Neural cell (in vitro differentiated cells): ENCODE data around the gene TTC39B. TPM values are rescaled to one million over a fixed set of nuclear protein-coding genes. Genes with fewer than 3 reads are reported as not detected.

Experiments
- H2AFZ ChIP-seq: fragments of 200-600, 300-800 bp; sonication (generic), shearing (Covaris generic); 2 replicates; pipeline ENCODE4 v1.6.0; 2014; ENCODE audit warnings: low read depth, mild to moderate bottlenecking, antibody characterized with exemption, low read length, moderate library complexity
- H3F3A ChIP-seq: fragments of 200-600 bp; shearing (Covaris generic); 2 replicates; pipeline ENCODE4 v1.6.1; 2016; ENCODE audit warnings: mild to moderate bottlenecking, moderate library complexity, mixed read lengths, antibody characterized with exemption, low read length; ENCODE audit not compliant: insufficient read depth, poor library complexity, severe bottlenecking
- H3K27ac ChIP-seq: fragments of 200-600, 300-800 bp; sonication (generic), shearing (Covaris generic); 2 replicates; pipeline ENCODE4 v1.5.1; 2014; ENCODE audit warnings: mild to moderate bottlenecking, low read length, moderate library complexity
- H3K27me3 ChIP-seq: fragments of 300-800, 200-600 bp; sonication (generic), shearing (Covaris generic); 2 replicates; pipeline ENCODE4 v1.6.0; 2014; ENCODE audit warnings: mild to moderate bottlenecking, low read depth, low read length, moderate library complexity; ENCODE audit not compliant: insufficient read depth
- H3K36me3 ChIP-seq: fragments of 300-800, 200-600 bp; sonication (generic), shearing (Covaris generic); 2 replicates; pipeline ENCODE4 v1.5.1; 2014; ENCODE audit warnings: mild to moderate bottlenecking, antibody characterized with exemption, low read length, moderate library complexity; ENCODE audit not compliant: insufficient read depth
- H3K4me2 ChIP-seq: fragments of 300-800, 200-600 bp; sonication (generic), shearing (Covaris generic); 2 replicates; pipeline ENCODE4 v1.6.0; 2014; ENCODE audit warnings: mild to moderate bottlenecking, low read length
- H3K4me3 ChIP-seq: fragments of 300-800, 200-600 bp; sonication (generic), shearing (Covaris generic); 2 replicates; pipeline ENCODE4 v1.5.1; 2014; ENCODE audit warnings: mild to moderate bottlenecking, low read length, moderate library complexity
- H3K79me2 ChIP-seq: fragments of 200-600 bp; shearing (Covaris generic); replicated peaks from 2 replicates; pipeline ENCODE4 v1.6.0; 2014; ENCODE audit warnings: mild to moderate bottlenecking, low read length, moderate library complexity; ENCODE audit not compliant: insufficient read depth
- H3K9ac ChIP-seq: fragments of 300-800, 200-600 bp; sonication (generic), shearing (Covaris generic); 2 replicates; pipeline ENCODE4 v1.6.1; 2016; ENCODE audit warnings: mild to moderate bottlenecking, low read length, mixed read lengths
- H3K9me2 ChIP-seq: fragments of 200-600 bp; shearing (Covaris generic); 2 replicates; pipeline ENCODE4 v1.6.1; 2016; ENCODE audit warnings: mild to moderate bottlenecking, low read length, mixed read lengths; ENCODE audit not compliant: insufficient read depth
- H3K9me3 ChIP-seq: fragments of 200-600, 300-800 bp; sonication (generic), shearing (Covaris generic); 2 replicates; pipeline ENCODE4 v1.6.1; 2016; ENCODE audit warnings: mild to moderate bottlenecking, mixed run types, low read length, moderate library complexity, mixed read lengths
- H4K20me1 ChIP-seq: fragments of 200-600 bp; shearing (Covaris generic); 2 replicates; pipeline ENCODE4 v1.6.1; 2016; ENCODE audit warnings: mild to moderate bottlenecking, mixed run types; ENCODE audit not compliant: insufficient read depth
- CTCF ChIP-seq: fragments of 450-650 bp; IDR thresholded peaks from 2 replicates; pipeline ENCODE4 v1.5.1; 2014; ENCODE audit warnings: antibody characterized with exemption, mild to moderate bottlenecking, moderate library complexity; ENCODE audit not compliant: poor library complexity, severe bottlenecking
- EP300 ChIP-seq: fragments of 450-650 bp; conservative IDR thresholded peaks from 2 replicates; pipeline ENCODE4 v1.6.1; 2014; ENCODE audit warnings: antibody characterized with exemption, mild to moderate bottlenecking, moderate library complexity; ENCODE audit not compliant: poor library complexity, severe bottlenecking
- EZH2 ChIP-seq: fragments of 200-600, 300-800 bp; shearing (Covaris generic), sonication (generic); IDR thresholded peaks from 2 replicates; pipeline ENCODE4 v1.6.1; 2014; ENCODE audit warnings: antibody characterized with exemption, low read length, borderline replicate concordance, mild to moderate bottlenecking; ENCODE audit not compliant: insufficient read depth, poor library complexity, severe bottlenecking
- MXI1 ChIP-seq: fragments of 450-650 bp; conservative IDR thresholded peaks from 2 replicates; pipeline ENCODE4 v1.6.1; 2014; ENCODE audit warnings: antibody characterized with exemption, mild to moderate bottlenecking; ENCODE audit not compliant: poor library complexity, severe bottlenecking
- POLR2AphosphoS5 ChIP-seq: IDR thresholded peaks from 2 replicates; pipeline ENCODE4 v1.6.1; 2012
- RAD21 ChIP-seq: fragments of 450-650 bp; conservative IDR thresholded peaks from 2 replicates; pipeline ENCODE4 v1.6.1; 2014; ENCODE audit warnings: antibody characterized with exemption, mild to moderate bottlenecking, moderate library complexity
- REST ChIP-seq: IDR thresholded peaks from 2 replicates; pipeline ENCODE4 v1.6.1; 2012; ENCODE audit warnings: borderline replicate concordance
- SMC3 ChIP-seq: fragments of 450-650 bp; conservative IDR thresholded peaks from 2 replicates; pipeline ENCODE4 v1.6.1; 2014; ENCODE audit warnings: antibody characterized with exemption, mild to moderate bottlenecking, moderate library complexity; ENCODE audit not compliant: poor library complexity
- TAF1 ChIP-seq: IDR thresholded peaks from 2 replicates; pipeline ENCODE4 v1.6.1; 2012; ENCODE audit warnings: low read depth
- polyA plus RNA-seq: library from polyadenylated mRNA; depleted of rRNA; stranded (reverse); fragments of >200 nt; gene quantifications from 2 replicates; pipeline ENCODE4 v1.2.3, GENCODE V29; 2014

The TTC39B gene
- polyA plus RNA-seq, 1 donor from 2014 or later = 2.8 TPM

GRCh38 chr9:15278091-15278687 lies 28.8 kb downstream of the TTC39B start:
- H2AFZ ChIP-seq = no peak overlapping the region
- H3K36me3 ChIP-seq = no peaks in the 10 kb centered on the region
- no peaks in the 10 kb centered on the region for H3K9me3 ChIP-seq
- H3K9ac ChIP-seq = no peak overlapping the region
- no peaks in the 10 kb centered on the region for H3K79me2 ChIP-seq
- H3K4me3 ChIP-seq = no peak overlapping the region
- no peaks in the 10 kb centered on the region for H3K27me3 ChIP-seq
- no peaks in the 10 kb centered on the region for H3F3A ChIP-seq
- no peak overlapping the region for H3K27ac ChIP-seq
- H3K4me2 ChIP-seq = no peak overlapping the region
- H4K20me1 ChIP-seq = no peaks in the 10 kb centered on the region
- TF ChIP-seq EP300 = no peak
- no peak for TF ChIP-seq SMC3
- TF ChIP-seq RAD21 = no peak
- TF ChIP-seq EZH2 = no peak
- TF ChIP-seq CTCF = no peak
- TF ChIP-seq POLR2AphosphoS5 = no peak
- TF ChIP-seq MXI1 = no peak
- no peak for TF ChIP-seq TAF1
- no peak for TF ChIP-seq REST
- H3K9me2 ChIP-seq = no peaks in the 10 kb centered on the region

GRCh38 chr9:15277400-15278090 lies 29.5 kb downstream of the TTC39B start:
- TF ChIP-seq EZH2 = no peak
- no peak for TF ChIP-seq TAF1
- peak; percentile 63 for TF ChIP-seq CTCF
- TF ChIP-seq SMC3 = peak; percentile 73
- TF ChIP-seq RAD21 = peak; percentile 67
- H2AFZ ChIP-seq = no peak overlapping the region
- no peak overlapping the region for H3K9ac ChIP-seq
- H3K9me2 ChIP-seq = no peaks in the 10 kb centered on the region
- no peaks in the 10 kb centered on the region for H3K36me3 ChIP-seq
- H3K4me3 ChIP-seq = no peak overlapping the region
- no peaks in the 10 kb centered on the region for H3K79me2 ChIP-seq
- H3K9me3 ChIP-seq = no peaks in the 10 kb centered on the region
- no peaks in the 10 kb centered on the region for H3K27me3 ChIP-seq
- H3F3A ChIP-seq = no peaks in the 10 kb centered on the region
- no peaks in the 10 kb centered on the region for H4K20me1 ChIP-seq
- no peak overlapping the region for H3K27ac ChIP-seq
- no peak overlapping the region for H3K4me2 ChIP-seq
